ENCODE results near the gene ZNF710. TPM values are rescaled to one million over a fixed set of nuclear protein-coding genes. Genes with fewer than 3 reads are reported as not detected.

The ZNF710 gene
- total and polyA plus RNA-seq, 2 of the 8 experiments (the other 6 are each of a cell fraction or from before 2014, with no cell fraction given): 10.5 to 24.0 TPM

- Histone ChIP-seq H3K9ac (replicated peaks in 1 of 4; ENCODE audit: extremely low read depth in 1 of 4, low read depth in 3 of 4, low read length in 3 of 4) (peak overlapping the region in 1 of 4 experiments; percentile 20; a peak in 1 of 7 replicates), H3K79me1 (ENCODE audit: low read depth, low read length) (0 out of 2 replicates have a peak, but pooled peaks cover 2% of the 10 kb centered on the region), H3K23me2 (ENCODE audit: low read depth, low read length) (no peaks in the 10 kb centered on the region), H2BK12ac (ENCODE audit: low read depth, low read length) (no peak overlapping the region; the same call in 1 of the 2 replicates), H3K36me3 (ENCODE audit: control insufficient read depth in 2 of 4, insufficient read depth in 4 of 4, low read length in 3 of 4) (peaks cover 0 to 14% (median 0%) of the 10 kb centered on the region in 4 experiments; a peak in 5 of 8 replicates), H3K4me1 (replicated peaks in 1 of 4; ENCODE audit: control insufficient read depth in 3 of 4, insufficient read depth in 4 of 4, low read length in 3 of 4) (peaks cover 4 to 6% (median 5%) of the 10 kb centered on the region in 4 experiments; a peak in 5 of 7 replicates), H2BK15ac (ENCODE audit: low read length) (no peak overlapping the region; the same call in 1 of the 2 replicates), H2BK5ac (ENCODE audit: low read depth, low read length) (no peak overlapping the region), H3K4me2 (ENCODE audit: insufficient read depth in 1 of 2, low read depth in 2 of 2, low read length in 2 of 2) (no peak overlapping the region), H3K18ac (ENCODE audit: extremely low read depth, low read length) (no peak overlapping the region), H4K5ac (ENCODE audit: insufficient read length, low read depth, low read length) (no peak overlapping the region), H4K8ac (ENCODE audit: extremely low read depth, insufficient read depth, low read length) (no peak overlapping the region), H3K56ac (replicated peaks; ENCODE audit: insufficient read length, low read depth, low read length) (no peak overlapping the region), H3K79me2 (ENCODE audit: control insufficient read depth in 1 of 2, insufficient read depth in 2 of 2, low read length in 2 of 2) (no peaks in the 10 kb centered on the region), H3K9me3 (ENCODE audit: insufficient read depth in 2 of 2, low read depth in 1 of 2, low read length in 1 of 2) (no peaks in the 10 kb centered on the region), H4K91ac (replicated peaks; ENCODE audit: insufficient read length, low read length) (no peak overlapping the region), H2AFZ (ENCODE audit: low read length) (no peak overlapping the region), H3K14ac (ENCODE audit: insufficient read length) (no peak overlapping the region), H2BK20ac (ENCODE audit: low read length) (no peak overlapping the region), H2AK5ac (ENCODE audit: low read depth, low read length) (no peak overlapping the region), H2BK120ac (replicated peaks; ENCODE audit: low read depth, low read length) (no peak overlapping the region), H3K23ac (ENCODE audit: insufficient read length) (no peak overlapping the region), H3K4me3 (ENCODE audit: extremely low read depth in 1 of 4, insufficient read depth in 2 of 4, low read depth in 3 of 4, low read length in 4 of 4) (no peak overlapping the region), H4K20me1 (replicated peaks in 1 of 2; ENCODE audit: control insufficient read depth in 1 of 2, insufficient read depth in 2 of 2, low read length in 2 of 2) (peaks cover 0 to 4% of the 10 kb centered on the region in 2 experiments), H3K4ac (replicated peaks; ENCODE audit: insufficient read length, low read depth, low read length) (no peak overlapping the region), H3K27ac (ENCODE audit: low read depth, low read length) (no peak overlapping the region), H3K27me3 (replicated peaks in 1 of 4; ENCODE audit: control insufficient read depth in 3 of 4, extremely low read depth in 1 of 4, insufficient read depth in 3 of 4, low read length in 3 of 4) (no peaks in the 10 kb centered on the region)
- DNase-seq (ENCODE audit: low read depth in 1 of 2, low spot score in 2 of 2) (no peak), FAIRE-seq (no peak)
- ChIA-PET CTCF (ENCODE audit: partially characterized antibody) (interaction anchor here (0.5 to 7.4 kb wide), 9 partner anchors 10 to 177 kb away, joined by 3 to 99 read pairs (median 3); no protein-coding TSS in a partner anchor), POLR2A (ENCODE audit: partially characterized antibody) (interaction anchor here (0.8 to 2.2 kb wide), 7 partner anchors 8 to 76 kb away, joined by 3 to 7 read pairs (median 5); no protein-coding TSS in a partner anchor)
- 90% methylated on average over 5 of the region's 5 CpGs; no CpG with 5 or more reads in 1 of the 2 experiments for WGBS, 2 experiments (ENCODE audit: extremely low coverage in 1 of 2, insufficient coverage in 1 of 2, insufficient read length in 1 of 2, insufficient replicate concordance in 2 of 2, low coverage in 1 of 2, low lambda C conversion rate in 2 of 2, missing lambda C conversion rate in 1 of 2)
- TF ChIP-seq CBX5 (IDR thresholded peaks at IDR 0.05; ENCODE audit: low read depth, low read length): no peak
- no peak for TF ChIP-seq RBBP5 (IDR thresholded peaks at IDR 0.05; ENCODE audit: borderline replicate concordance, low read depth, low read length)
- TF ChIP-seq CHD2 (IDR thresholded peaks at IDR 0.05; ENCODE audit: low read length): no peak
- no peak for TF ChIP-seq RFX5 (IDR thresholded peaks at IDR 0.05; ENCODE audit: borderline replicate concordance, low read depth, low read length)
- no peak for TF ChIP-seq KDM1A (IDR thresholded peaks at IDR 0.05; ENCODE audit: borderline replicate concordance, low read length)
- no peak for TF ChIP-seq CBX8 (IDR thresholded peaks at IDR 0.05; ENCODE audit: borderline replicate concordance, low read depth, low read length)
- TF ChIP-seq FOSL1 (IDR thresholded peaks at IDR 0.05; ENCODE audit: insufficient read depth, low read depth, low read length): no peak
- no peak for TF ChIP-seq TAF1 (IDR thresholded peaks at IDR 0.05; ENCODE audit: low read depth, low read length)
- TF ChIP-seq KDM5A (IDR thresholded peaks at IDR 0.05; ENCODE audit: low read length): no peak
- TF ChIP-seq BRCA1 (IDR thresholded peaks at IDR 0.05; ENCODE audit: low read depth, low read length): no peak
- TF ChIP-seq EGR1 (IDR thresholded peaks at IDR 0.05; ENCODE audit: borderline replicate concordance, low read depth, low read length): no peak
- no peak for TF ChIP-seq PHF8 (conservative IDR thresholded peaks at IDR 0.05; ENCODE audit: low read depth, low read length)
- no peak for TF ChIP-seq ZNF274 (IDR thresholded peaks at IDR 0.05; ENCODE audit: borderline replicate concordance, extremely low read depth, low read length)
- no peak for TF ChIP-seq SIX5 (IDR thresholded peaks at IDR 0.05; ENCODE audit: low read depth, low read length)
- TF ChIP-seq SRF (IDR thresholded peaks at IDR 0.05; ENCODE audit: low read depth, low read length): no peak
These were observed 73.8 kb downstream of the ZNF710 start for GRCh38 chr15:90074916-90075315.

Measured in H1 (cell line).